ENCODE results near the gene ABTB2. TPM values are rescaled to one million over a fixed set of nuclear protein-coding genes. Genes with fewer than 3 reads are reported as not detected.
"Not testable (repeated sequence)": the region's sequence is repeated elsewhere in the genome, so short reads cannot be mapped to it uniquely, and the experiment has no call there.

ABTB2 gene
- total RNA-seq (2014; rRNA removed; shearing (Covaris generic)), result 3.3 and 4.2 TPM in 2 replicates
- polyA plus RNA-seq (2015; cell fraction: cytosol; rRNA removed), result 26.9 and 31.5 TPM in 2 replicates
- 19.4 and 21.6 TPM in 2 replicates for polyA plus RNA-seq (2015; cell fraction: nucleus; rRNA removed)

DNA sequence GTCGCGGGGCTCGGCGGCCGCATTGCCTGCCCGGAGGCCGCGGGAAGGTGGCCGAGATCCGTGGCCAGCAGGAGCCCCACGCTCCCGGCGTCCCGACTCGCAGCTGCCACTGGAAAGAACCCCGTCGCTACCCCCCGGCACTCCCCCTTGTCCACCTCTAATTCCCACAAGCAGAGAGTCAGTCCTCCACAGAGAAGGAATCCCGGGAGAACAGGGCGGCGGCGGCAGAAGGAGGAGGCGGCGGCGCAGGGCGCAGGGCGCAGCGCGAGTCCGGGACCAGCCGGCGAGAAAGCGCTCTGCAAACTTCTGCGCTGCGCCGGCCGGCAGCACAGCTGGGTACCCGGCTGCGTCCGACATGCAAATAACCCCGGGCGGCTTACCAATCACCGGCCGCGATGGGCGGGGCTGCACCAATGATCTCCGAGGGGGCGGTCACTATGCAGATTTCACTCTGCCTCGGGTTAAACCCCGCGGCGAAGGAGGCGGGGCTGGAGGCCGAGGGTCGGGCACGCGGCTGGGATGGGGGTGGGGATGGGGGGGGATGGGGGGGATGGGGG lies at the start of gene ABTB2:
TSS of gene ABTB2 (minus strand) at position 310 of the 557 bp plus-strand sequence.
- in situ Hi-C loops (cut with HindIII; ENCODE audit: low pct_unique_long_range_greater_than_20kb, low sequenced_read_pairs), result no loop called here
- peak; percentile 95 for DNase-seq (ENCODE audit: low read depth, low spot score)

DNA sequence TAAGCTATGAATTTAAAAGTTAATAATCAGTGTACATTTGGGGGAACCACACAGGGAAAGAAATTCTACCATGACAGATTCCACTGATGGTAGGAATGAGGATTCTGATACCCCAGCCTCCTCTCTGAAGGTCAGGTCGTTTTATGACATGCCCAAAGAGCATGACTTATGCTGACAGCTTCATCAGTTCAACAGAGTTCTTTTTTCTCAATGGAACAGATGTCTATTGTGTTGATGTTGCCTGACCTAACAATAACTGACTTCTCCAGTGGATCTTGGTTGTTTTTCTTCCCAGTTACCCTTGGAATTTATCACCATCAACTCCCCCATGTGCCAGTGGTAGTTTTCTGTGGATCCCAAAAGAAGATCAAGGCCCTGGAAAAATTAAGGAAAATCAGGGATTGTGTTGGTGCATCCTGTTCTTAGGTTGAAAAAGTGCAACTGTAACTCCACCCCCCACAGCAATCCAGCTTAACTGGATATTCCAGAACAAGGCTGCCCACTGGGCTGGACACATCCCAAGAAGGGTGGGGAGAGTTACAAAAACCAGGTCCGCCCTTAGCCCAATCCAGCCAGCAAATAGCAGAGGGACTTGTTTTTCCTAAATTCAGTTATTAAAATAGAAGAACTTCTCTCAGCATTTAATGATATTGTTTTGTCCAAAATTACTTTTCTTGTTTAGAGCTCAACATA lies 49.5 kb upstream of the ABTB2 start:
- peak; percentile 87 for DNase-seq (ENCODE audit: low read depth, low spot score)
- in situ Hi-C loops (cut with HindIII; ENCODE audit: low pct_unique_long_range_greater_than_20kb, low sequenced_read_pairs), result no loop called here

DNA sequence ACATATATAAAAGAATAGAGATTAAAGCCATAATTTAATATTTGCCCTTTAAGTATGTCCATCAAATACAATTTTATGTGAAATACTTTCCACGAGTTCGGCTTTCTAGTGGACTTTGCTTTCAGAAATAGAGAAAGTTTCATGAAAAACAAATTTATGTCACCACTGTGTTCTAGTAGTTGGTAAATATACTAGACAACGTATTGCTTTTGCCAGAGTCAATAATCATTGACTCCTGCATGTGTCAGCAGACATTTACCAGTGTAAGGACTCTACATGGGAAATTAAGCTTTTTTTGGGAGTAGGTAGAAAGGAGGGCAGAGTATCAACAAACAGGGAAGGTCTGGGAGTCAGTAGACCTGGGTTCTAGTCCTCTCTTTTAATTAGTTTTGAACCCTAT lies 48.6 kb upstream of the ABTB2 start:
- in situ Hi-C loops (cut with HindIII; ENCODE audit: low pct_unique_long_range_greater_than_20kb, low sequenced_read_pairs), result no loop called here
- DNase-seq (ENCODE audit: low read depth, low spot score), result no peak

DNA sequence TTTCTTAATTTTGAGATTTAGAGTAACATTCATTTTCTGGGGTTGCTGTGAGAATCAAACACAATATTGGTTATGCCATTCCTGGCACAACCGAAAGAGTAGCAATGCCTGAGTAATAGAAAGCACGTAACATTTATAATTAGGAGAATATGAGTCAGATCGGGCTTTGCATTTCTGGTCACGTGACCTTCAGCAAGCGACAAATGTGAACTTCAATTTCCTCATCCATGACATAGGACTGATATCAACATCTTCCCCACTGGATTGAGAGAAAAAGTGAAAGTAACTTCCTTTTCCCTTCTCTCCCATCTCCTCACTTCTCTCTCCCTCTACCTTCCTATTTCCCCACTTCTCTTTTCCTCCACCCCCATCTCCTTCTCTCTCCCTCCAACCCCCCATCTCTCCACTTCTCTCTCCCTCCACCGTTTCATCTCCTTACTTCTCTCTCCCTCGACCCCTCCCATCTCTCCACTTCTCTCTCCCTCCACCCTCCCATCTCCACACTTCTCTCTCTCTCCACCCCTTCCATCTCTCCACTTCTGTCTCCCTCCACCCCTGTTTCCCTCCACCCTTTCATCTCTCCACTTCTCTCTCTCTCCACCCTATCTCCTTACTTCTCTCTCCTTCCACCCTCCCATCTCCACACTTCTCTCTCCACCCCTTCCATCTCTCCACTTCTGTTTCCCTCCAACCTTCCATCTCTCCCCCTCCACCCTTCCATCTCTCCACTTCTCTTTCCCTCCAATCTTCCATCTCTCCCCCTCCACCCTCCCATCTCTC lies 47.5 kb upstream of the ABTB2 start:
- DNase-seq (ENCODE audit: low read depth, low spot score), result no peak
- in situ Hi-C loops (cut with HindIII; ENCODE audit: low pct_unique_long_range_greater_than_20kb, low sequenced_read_pairs), result no loop called here

DNA sequence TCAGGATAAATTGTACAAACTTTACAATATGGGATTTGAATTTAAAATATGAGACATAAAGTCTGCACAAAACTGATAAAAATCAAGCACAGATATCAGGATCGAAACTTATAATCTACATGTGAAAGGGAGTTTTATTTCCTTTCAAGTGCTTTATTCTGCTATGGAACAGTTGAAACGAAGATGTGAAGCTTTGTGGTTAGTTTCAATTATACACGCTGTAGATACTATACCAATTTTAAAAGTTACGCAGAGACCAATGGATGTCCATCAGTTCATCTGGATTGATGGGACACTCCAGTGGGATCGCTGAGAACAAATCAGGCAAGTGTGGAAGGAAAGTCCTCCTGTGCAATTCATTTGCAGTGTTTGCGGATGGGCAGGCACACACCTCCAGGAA lies 46.5 kb upstream of the ABTB2 start:
- in situ Hi-C loops (cut with HindIII; ENCODE audit: low pct_unique_long_range_greater_than_20kb, low sequenced_read_pairs), result no loop called here
- DNase-seq (ENCODE audit: low read depth, low spot score), result no peak

DNA sequence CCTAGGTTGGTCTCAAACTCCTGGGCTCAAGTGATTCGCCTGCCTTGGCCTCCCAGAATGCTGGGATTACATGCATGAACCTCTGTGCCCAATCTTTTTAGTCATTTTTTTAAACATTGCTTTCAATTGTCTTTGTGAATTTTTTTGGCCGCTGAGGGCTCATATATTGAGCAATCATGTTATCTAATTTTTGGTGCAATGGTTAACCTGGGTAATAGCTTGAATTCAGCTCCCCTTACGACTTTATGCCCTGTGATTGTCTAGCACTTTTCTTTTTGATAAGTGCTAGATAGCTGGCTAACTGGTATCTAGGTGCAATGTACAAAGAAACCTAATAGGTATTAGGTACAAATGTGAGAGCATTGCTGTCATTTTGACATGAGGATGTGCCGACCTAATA lies 45.6 kb upstream of the ABTB2 start:
- no peak for DNase-seq (ENCODE audit: low read depth, low spot score)
- in situ Hi-C loops (cut with HindIII; ENCODE audit: low pct_unique_long_range_greater_than_20kb, low sequenced_read_pairs), result no loop called here

DNA sequence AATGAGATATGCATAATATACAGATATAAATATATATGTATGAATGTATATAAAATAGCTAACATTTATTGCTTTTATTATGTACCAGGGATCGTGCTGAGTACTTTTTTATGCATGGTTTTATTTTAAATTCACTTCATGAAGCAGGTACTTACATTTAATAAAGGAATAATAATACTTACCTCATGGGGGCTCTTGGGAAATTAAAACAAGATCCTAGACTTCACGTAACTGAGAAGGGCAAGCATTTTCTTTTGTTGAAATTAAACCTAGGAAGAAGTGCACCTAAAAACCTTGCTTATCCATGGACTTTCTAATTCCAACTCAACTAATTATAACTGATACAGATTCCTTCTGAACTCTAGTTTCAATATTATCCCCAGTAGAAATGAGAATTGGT lies 40.0 kb upstream of the ABTB2 start:
- in situ Hi-C loops (cut with HindIII; ENCODE audit: low pct_unique_long_range_greater_than_20kb, low sequenced_read_pairs), result no loop called here

DNA sequence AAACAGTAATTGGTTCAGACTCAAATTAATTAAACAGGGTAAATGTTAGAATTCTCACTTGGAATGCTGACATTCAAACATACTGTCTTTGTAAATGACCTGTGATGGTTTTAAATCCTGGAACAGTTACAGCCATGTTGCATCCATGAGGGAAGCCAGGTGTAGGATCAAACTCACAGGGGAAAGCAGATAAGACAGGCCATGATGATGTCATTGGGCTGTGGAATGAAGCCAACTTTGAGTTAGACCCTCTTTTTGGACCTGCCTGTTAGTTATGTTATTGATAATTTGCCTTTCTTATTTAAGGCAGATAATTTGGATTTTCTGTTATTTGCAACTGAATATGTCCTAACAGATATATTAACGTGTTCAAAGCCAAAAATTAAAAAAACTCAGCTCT lies 39.3 kb upstream of the ABTB2 start:
- DNase-seq (ENCODE audit: low read depth, low spot score), result no peak
- in situ Hi-C loops (cut with HindIII; ENCODE audit: low pct_unique_long_range_greater_than_20kb, low sequenced_read_pairs), result no loop called here

More for the DNA sequence above, 40.0 kb upstream of the ABTB2 start:
- no peak for DNase-seq (ENCODE audit: low read depth, low spot score)

DNA sequence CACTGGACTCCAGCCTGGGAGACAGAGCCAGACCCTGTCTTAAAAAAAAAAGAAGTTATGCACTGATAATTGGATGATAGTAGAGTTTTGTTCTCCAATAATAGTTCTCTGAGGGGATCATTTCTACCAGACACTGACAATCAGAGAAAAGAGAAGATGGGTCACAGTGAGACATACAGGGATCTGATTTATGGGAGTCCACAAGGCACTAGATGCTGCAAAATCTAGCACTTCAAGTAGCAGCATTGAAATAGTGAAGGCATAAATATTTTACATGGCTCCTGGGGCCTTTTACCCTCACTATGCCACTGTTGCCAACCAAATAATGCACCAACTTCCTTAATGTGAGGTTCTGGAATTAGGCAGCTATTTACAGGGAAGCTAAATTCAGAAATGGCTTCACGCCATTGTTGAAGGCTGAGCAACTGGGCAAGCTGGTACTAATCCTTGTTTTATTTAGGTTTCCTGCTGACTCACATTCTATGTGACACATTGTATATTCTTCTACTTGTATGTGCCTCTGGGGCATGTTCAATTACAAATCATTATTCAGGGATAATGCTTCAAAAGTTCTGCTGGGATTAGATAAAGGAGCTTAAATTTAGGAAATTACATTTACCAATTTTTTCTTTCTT lies 38.2 kb upstream of the ABTB2 start:
- in situ Hi-C loops (cut with HindIII; ENCODE audit: low pct_unique_long_range_greater_than_20kb, low sequenced_read_pairs), result no loop called here
- DNase-seq (ENCODE audit: low read depth, low spot score), result peak; percentile 34

DNA sequence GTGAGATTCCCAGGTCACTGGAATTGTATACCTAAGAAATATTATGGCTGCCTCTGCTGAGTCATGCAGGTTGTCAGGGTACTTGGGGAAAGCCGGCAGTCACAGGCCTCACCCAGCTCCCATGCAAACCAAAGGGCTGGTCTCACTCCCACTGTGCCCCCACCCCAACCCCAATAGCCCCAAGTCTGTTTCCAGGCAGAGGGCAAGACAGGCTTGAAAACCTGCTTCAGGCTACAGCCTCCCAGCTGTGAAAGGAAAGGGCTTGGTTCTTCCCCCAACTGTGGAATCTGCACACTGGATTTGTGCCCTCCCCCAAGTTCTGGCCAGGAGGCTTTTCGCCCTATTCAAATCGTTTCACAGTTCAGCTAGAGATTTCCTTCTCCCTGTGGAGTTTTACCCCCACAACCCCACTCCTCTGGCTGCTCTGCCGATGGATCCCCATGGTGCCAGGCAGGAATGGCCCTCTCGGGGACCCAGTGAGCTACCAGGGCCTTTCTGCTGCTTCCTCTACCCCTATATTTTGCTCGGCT lies 37.0 kb upstream of the ABTB2 start:
- in situ Hi-C loops (cut with HindIII; ENCODE audit: low pct_unique_long_range_greater_than_20kb, low sequenced_read_pairs), result no loop called here
- no peak for DNase-seq (ENCODE audit: low read depth, low spot score)

DNA sequence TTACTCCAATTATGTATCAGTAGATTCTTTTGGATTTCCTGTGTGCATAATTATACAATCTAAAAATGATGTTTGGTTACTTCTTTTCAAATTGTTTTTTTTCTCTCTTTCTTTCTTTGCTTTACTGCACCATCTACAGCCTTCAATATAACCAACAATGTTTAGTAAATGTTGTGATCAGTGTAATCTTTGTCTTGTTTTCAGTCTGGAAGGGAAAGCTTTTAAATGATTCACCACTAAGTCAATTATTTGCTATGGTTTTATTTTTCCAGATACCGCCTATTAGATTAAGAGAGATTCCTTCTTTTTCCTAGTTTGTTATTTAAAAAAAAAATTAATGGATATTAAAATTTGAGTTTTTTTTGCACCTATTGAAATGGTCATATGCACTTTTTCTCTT lies 29.8 kb upstream of the ABTB2 start:
- in situ Hi-C loops (cut with HindIII; ENCODE audit: low pct_unique_long_range_greater_than_20kb, low sequenced_read_pairs), result no loop called here
- DNase-seq (ENCODE audit: low read depth, low spot score), result no peak

DNA sequence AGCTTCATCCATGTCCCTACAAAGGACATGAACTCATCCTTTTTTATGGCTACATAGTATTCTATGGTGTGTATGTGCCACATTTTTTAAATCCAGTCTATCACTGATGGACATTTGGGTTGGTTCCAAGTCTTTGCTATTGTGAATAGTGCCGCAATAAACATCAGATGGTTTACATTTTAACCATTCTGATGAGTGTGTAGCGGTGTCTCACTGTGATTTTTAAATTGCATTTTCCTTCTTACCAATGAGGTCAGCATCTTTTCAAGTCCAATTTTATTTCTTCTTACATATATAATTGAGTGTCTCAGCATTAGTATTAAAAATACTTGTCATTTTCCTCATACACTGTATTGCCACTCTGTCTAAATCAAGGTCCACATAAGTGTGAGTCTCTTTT lies 28.5 kb upstream of the ABTB2 start:
- in situ Hi-C loops (cut with HindIII; ENCODE audit: low pct_unique_long_range_greater_than_20kb, low sequenced_read_pairs); DNase-seq (ENCODE audit: low read depth, low spot score): not testable (repeated sequence)

DNA sequence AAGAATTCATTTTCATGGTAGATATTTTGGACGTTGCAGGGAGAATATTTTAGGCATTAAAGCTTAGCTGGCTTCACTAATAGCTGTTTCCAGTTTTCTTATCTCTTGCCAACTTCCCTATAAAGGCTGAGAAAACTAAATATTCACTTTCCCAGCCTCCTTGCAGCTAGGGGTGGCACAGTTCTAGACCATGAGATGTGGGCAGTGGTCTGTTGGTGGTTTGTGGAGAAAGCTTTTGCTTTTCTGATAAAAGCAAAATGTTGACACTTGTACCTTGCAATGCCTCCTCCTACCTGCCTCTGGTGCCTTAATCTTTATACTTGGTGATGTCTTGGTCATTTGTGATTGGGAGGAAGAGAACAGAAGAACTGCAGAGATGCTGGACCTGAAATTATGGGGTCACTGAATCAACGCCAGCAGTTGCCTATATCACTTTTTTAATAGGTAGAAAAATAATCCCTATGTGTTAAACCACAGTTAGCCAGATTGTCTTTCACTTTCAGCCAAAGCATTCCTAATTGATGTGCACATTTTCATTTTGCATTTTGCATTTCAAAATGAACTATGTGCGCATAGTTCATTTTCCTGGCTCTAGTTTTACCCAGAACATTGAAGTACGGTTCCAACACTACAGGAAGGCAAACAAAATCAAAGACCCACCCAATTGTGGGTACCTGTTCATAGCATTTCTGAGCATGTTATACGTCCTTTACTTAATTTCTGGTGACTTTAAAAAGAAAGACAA lies 24.9 kb upstream of the ABTB2 start:
- DNase-seq (ENCODE audit: low read depth, low spot score), result no peak
- in situ Hi-C loops (cut with HindIII; ENCODE audit: low pct_unique_long_range_greater_than_20kb, low sequenced_read_pairs), result no loop called here

DNA sequence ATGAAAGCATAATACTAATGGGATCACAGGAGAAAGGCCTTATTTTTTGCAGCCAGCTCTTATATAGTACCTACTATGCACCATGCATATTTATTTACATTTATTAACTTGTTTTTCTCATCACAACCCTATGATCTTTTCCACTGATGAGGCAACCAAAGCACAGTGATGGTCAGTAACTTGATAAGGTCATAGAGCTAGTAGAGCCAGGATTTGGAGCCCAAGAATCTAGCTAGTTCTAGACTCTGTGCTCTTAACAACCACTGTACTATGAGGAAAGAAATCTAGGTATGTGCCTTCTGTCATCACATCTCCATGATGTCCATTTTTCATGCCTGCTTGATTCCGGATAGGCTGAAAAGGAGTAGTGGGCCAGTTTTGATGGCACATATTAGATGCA lies 24.0 kb upstream of the ABTB2 start:
- DNase-seq (ENCODE audit: low read depth, low spot score), result no peak
- in situ Hi-C loops (cut with HindIII; ENCODE audit: low pct_unique_long_range_greater_than_20kb, low sequenced_read_pairs), result no loop called here

DNA sequence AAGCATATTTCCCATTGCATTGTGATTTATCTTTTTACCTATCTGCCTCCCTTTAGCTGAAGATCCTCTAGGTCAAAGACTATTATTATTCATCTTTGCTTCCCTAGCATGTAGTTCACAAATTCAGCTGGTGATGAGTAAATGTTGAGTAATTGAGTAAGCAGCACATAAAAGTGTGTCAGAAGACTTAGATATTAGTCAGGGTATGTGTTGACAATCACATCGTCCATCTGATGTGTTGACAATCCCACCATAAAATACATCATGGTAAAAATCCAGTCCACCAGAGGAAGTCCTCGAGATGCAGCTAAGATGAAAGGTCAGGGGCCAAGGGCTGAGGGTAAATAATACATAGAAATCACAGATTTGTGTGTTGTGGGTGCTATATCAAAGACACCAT lies 22.9 kb upstream of the ABTB2 start:
- no peak for DNase-seq (ENCODE audit: low read depth, low spot score)
- in situ Hi-C loops (cut with HindIII; ENCODE audit: low pct_unique_long_range_greater_than_20kb, low sequenced_read_pairs), result no loop called here

DNA sequence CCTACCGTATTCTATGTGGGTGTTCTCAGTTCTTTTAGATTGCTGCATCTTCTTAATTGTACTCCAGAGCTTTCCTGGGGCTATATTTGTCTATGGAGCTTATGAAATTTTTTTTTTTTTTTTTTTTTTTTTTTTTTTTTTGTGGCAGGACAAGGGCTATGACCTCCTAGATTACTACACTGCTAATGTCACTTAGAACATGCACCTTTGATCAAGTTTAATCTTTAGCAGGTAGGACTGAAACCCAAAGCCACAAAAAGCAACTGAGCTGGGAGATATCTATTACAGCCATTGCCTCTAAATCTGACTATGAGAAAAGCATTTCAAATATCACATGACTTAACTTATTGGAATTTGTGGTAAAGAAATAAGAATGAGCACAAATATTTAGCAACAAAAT lies 21.7 kb upstream of the ABTB2 start:
- in situ Hi-C loops (cut with HindIII; ENCODE audit: low pct_unique_long_range_greater_than_20kb, low sequenced_read_pairs), result no loop called here

DNA sequence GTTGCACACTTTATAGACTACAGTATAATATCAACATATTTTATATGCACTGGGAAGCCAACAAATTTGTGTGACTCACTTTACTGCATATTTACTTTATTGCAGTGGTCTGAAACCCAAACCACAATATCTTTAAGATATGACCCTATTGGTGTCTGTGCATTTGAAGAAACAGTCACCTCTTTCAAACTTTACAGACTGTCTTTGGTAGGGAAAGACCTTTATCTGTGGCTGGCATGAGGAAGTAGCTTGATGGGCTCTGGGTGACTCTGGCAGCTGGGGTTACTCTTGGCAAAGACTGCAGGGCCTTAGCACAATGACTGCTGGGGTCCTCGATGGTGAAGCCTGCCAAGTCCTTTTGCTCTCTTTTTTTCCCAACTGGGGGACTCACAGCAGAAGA lies 21.3 kb upstream of the ABTB2 start:
- DNase-seq (ENCODE audit: low read depth, low spot score), result peak; percentile 30
- in situ Hi-C loops (cut with HindIII; ENCODE audit: low pct_unique_long_range_greater_than_20kb, low sequenced_read_pairs), result no loop called here

More for the DNA sequence above, 21.7 kb upstream of the ABTB2 start:
- no peak for DNase-seq (ENCODE audit: low read depth, low spot score)

Data from SK-MEL-5 (cell line).